ENCODE results near the gene HS1BP3.

The HS1BP3 gene, protein sequence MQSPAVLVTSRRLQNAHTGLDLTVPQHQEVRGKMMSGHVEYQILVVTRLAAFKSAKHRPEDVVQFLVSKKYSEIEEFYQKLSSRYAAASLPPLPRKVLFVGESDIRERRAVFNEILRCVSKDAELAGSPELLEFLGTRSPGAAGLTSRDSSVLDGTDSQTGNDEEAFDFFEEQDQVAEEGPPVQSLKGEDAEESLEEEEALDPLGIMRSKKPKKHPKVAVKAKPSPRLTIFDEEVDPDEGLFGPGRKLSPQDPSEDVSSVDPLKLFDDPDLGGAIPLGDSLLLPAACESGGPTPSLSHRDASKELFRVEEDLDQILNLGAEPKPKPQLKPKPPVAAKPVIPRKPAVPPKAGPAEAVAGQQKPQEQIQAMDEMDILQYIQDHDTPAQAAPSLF

DNA sequence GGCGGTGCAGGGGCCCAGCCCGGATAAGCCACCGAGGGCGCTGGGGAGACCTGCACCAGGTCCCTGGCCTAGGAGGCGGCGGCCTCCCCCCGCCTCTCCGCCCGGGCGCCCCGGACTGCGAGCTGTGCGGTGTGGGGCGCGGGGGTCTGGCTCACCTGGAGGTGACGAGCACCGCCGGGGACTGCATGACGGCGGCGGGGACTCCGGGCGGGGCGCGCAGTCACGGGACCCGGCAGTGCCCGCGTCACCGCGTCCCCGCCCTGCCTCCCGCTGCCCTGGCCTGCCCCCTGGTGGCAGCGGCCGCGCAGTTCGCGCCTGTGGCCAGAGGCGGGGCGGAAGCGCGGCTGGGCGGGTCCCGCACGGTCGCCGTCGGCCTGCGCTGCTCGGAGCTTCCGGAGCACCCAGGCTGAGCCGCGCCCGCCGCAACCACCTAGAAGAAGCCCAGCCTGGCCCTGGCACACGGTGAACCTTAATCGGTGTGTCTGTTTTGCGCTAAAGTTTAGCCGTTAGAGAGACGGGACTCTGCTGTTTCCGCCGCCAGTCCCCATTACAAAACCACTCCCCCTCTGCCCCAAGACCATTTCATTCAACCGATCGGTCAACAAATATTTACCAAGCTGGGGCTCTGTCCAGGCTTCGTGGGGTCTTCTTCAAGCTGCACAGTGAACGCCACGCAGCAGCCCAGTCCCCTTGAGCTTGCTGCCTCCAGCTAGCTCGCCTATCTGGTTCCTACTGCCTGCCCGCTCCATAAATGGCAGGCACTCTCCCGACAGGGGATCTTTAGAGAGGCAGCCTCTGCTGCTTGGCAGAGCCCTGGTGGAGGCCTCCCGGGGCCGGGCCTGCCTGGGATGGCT lies at the start of gene HS1BP3:
TSS of gene HS1BP3 (minus strand) at position 222 of the 854 bp plus-strand sequence. CDS start at position 187, 35 bp downstream.
- H3K4me3 ChIP-seq (ENCODE audit: low read depth, low read length): peak within 1 kb of the TSS; percentile 62

DNA sequence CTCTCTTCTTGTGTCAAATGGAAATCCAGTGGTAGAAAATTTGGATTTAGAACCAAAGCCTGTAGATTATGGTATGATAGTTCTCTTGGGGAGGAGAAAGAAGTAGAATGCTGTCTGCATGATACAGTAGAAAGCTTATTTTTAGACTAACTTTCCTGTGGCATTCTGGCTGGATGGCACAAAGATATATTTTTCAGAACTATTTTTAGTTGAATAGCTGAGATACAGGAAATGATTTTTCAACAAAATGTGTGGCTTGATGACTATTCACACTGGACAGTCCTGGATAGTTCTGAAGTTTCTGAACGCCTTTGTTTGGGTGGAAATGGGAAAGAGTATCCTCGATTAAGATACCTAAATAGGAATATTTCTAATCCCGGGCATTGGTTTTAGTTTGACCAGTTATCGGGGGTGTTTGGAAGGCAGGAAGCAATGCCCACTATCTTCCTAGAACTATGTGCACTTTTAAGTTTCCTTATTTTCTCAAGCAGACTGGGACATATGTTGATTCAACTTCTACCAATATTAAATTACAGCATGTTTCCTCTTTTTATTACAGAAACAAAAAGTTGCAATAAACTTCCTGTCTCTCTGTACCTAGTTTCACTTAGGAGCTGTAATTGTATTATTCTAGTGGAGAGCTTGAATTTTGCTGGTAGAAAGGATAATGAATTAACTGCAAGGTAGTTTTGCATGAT lies 48.2 kb upstream of the HS1BP3 start:
- no peak overlapping the region for H3K4me3 ChIP-seq (ENCODE audit: low read depth, low read length)

DNA sequence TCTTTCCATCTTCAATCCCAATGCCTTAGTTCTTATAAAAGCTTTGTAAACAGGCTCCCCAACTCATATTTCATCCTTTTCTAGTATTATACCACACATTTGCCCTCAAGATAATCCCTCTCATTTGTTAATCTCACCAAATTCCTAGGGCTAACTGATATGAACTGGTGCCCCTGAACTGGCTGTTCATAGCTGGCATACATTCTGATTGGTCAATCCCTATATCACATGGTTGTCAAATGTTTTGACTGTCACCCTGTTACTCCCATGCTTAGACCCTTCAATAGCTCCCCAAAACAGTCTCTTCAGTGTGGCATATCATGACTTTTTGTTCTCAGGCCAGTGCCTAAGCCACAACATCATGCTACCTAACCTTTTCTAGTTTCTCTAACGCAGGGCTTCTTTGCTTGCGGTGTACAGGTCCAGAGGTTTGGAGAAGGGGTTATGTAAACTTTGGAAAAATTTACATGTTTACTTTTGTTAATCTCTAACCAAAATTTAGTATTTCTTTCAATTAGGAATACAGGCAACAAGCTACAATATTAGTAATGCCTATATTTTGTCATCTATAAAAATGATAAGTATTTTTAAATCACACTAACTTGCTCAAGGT lies 46.5 kb upstream of the HS1BP3 start:
- no peak overlapping the region for H3K4me3 ChIP-seq (ENCODE audit: low read depth, low read length)

DNA sequence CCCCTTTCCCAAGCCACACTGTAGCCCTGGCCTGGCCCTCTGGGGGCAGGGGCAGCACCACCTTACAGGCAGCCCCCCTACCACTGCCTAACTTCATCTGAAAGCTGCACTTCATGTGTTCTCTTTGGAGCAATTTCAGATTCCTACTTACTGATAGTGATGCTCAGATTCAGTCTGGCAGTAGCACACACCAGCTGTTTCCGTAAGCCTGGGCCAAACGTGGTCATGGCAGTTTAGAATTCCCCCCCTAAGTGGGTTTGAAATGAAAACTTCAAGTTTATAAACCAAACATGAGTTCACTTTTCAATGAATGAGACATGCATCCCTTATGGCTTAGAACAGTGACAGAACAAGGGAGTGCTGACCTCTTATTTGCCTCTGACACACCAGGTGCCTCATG lies 45.5 kb upstream of the HS1BP3 start:
- no peak overlapping the region for H3K4me3 ChIP-seq (ENCODE audit: low read depth, low read length)

DNA sequence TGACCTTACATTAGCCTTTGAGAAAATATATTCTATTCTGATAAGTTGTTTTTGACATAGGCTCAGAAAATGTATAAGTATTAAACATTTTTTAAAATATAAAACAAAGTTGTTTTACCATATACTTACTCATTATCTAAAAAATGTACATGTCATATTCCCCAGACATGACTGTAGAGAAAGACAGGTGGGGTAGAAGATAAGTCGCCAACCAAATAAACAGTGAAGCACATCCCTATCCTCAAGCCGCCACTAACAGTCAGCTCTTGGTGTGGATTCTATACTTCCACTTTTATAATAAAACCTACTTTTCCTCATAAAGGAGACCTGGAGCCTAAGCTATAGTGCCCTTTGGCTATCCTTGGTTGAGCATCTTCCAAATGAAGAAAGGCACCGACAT lies 42.4 kb upstream of the HS1BP3 start:
- no peak overlapping the region for H3K4me3 ChIP-seq (ENCODE audit: low read depth, low read length)

DNA sequence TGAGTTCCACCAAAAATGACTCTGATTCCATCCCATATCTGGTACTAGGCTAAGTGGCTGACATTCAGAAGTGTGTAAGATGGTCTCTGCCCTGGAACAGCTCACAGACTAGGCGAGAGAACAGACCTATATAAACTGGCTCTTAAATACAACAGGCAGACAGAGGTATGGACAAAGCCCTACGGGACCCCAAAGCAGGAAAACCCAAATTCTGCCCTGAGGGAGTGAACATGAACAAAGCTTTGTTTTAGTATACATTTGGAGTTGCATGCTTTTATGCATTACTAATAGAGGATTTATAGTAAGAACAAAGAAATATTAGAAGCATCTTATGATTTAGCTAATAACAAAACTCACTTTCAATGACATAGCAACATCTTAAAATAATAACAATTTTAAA lies 41.2 kb upstream of the HS1BP3 start:
- no peak overlapping the region for H3K4me3 ChIP-seq (ENCODE audit: low read depth, low read length)

DNA sequence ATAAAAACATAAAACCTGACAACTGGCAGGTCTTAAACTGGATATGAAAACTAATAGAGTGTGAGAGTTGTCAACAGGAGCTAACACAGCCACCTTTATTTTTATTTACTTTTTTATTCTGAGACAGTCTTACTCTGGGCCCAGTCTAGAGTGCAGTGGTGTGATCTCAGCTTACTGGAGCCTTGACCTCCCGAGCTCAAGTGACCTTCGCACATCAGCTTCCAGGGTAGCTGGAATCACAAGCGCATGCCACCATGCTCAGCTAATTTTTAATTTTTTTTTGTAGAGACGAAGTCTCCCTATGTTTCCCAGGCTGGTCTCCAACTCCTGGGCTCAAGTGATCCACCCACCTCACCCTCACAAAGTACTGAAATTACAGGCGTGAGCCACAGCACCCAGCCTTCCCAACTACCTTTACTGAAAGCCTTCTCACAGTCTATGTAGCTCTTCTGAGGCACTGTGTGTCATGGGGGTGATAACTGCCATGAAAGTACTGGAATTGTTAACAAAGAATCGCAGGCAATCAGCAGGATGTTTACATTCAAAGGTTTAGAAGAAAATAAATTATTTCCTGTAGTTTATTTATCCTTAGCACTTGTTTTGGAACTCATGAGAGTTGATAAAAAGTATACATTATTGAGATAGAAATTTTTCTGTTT lies 40.3 kb upstream of the HS1BP3 start:
- no peak overlapping the region for H3K4me3 ChIP-seq (ENCODE audit: low read depth, low read length)

DNA sequence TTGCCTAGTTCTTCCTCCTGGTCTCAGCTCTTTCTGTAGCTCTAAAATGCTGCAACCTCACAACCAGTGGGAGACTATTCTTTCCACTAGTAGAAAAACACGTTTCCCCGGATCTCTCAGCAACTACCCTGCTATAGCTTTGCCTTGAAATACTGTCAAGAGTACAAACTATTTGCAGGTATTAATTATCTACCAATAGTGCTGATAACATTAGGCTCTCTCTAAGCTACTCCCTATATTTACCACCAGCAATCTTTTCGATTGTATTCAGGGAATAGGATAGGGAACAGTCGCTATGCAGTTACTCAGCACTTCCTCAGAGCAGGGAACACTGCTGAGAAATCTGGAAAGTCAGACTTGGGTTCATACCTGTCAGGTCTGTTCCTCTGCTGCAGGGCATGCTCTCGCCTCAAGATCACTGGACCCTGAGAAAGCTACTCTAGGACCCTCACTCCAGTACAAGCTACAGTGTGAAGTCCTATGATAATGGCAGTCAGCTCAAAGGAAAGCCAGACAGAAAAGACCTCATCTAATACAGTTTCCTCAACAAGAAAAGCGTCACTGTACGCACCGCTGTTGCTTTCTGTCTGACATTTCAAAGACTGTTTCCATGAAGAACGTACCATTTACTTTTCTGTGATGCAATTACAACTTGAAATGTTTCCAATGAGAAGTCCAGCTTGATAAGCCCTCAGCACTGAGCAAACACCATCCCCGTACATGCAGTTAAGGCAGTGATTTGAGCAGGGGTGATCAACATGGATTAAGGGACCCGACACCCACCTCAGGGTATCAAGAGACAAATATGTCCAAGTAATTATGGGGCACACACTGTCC lies 38.7 kb upstream of the HS1BP3 start:
- no peak overlapping the region for H3K4me3 ChIP-seq (ENCODE audit: low read depth, low read length)

DNA sequence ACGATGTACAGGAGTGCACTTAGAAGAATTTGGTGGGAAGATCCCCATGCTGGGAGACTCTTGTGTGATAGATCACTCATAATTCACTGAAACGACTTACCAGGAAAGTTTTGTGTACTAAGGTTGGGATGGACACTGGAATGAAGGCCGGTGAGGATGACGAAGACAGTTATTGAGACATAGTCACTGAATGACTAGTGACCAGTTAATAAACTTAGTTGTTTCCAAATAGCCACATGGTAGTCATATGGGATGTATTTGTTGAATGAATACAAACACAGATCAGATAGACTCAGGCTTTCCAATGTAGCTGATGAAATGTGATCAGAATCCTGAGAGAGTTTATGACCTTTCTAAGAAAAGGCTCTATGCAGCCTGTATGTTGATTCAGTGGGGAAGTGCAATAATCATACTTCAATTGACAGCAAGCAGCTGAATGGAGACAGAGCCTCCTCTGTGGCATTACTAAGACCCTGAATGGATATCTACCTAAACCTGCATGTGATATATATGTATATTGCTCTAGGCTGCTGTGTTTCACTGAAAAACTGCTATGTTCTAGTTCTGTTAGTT lies 36.4 kb upstream of the HS1BP3 start:
- no peak overlapping the region for H3K4me3 ChIP-seq (ENCODE audit: low read depth, low read length)

DNA sequence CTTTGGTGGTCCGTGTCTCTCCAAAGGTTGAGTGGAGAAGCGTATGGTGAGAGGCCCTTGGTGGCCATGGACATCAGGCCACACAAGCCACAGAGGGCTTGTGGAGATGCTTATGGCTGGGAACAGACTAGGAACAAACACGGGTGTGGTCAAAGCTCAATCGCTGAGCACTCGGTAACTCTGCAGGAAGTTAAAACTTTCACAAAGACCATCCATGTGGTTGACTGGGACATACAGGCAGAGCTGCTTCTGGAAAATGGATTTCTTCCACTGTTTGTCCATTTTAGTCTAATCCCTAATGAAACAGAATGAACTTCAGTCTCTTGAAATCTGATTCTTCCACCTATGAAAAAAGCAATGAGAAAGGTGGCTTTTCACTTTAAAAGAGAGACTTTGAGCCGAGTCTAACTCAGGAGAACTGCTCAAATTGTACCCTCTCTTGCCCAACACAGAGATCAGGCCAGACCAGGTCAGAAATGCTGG lies 33.7 kb upstream of the HS1BP3 start:
- H3K4me3 ChIP-seq (ENCODE audit: low read depth, low read length): no peak overlapping the region

DNA sequence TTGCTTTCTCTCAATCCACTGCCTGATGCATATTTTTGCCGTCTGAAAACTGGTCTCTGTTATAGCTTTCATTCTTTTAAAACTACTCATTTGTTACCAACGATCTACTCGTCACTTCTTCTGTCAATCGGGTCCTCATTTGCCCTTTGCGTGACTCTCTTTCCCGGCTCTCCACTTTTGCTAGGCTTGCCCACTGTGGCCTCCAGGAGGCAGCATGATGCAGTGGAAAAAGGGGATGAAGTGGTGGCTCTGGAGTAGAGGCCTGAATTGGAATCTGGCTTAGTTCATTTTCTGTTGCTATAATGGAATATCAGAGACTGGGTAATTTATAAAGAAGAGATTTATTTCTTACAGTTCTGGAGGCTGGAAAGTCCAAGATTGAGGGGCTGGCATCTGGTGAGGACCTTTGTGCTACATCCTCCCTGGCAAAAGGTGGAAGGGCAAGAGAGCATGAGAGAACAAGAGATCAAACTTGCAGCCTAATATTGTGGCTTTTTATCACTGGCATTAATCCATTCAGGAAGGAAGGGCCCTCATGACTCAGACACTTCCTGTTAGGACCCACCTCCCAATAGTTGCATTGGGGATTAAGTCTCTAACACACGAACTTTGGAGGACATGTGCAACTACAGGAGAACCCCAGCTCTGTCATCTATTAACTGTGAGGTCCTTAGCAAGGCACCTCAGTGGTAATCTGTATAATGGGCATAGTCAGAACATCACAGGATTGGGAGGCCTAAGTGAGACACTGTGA lies 31.4 kb upstream of the HS1BP3 start:
- no peak overlapping the region for H3K4me3 ChIP-seq (ENCODE audit: low read depth, low read length)

DNA sequence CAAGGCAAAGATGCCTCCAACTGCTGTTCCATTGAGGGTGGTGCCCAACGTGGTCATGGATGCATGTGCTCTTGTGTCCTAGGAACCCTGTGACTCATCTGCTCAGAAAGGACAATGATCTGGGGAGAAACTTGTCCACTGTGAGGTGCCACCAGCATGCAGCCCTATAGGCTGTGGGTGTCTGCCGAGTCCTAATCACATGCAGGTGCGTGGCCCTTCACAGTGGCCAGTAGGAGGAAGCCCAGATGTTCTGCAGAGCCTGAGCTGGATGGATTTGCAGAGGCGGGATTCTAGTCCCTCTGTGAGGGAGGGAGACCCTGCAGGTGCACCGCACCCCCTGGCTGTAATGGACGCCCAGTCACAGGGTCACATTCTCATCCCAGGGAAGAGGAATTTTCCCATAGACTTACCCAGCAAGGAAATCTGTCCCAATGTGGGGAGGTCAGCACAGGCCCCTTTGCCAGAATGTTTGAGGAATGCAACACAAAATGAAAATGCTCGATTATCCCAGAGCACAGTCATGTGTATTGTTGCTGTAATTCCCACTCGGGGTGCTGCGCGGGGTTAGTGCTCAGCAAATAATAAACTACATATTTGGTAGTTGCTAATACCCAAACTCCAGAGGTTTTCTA lies 30.0 kb upstream of the HS1BP3 start:
- no peak overlapping the region for H3K4me3 ChIP-seq (ENCODE audit: low read depth, low read length)

DNA sequence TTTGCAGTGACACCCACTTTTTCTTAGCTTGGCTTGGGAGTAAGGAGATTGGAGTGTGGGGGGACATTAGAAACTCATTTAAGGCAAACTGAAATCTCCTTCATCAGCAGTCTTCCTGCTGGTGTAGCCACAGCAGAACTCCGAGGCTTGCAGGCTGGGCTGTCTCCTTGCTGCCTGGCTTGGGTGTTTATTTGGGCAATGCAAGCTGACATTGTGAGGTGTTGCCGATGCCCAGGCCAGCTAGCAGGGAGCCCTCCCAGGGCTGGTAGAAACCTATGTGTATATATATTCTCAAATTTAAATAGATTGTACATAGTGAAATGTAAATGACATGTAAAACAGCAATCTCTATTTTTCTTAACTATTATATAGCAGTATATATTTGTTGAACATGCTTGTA lies 27.9 kb upstream of the HS1BP3 start:
- no peak overlapping the region for H3K4me3 ChIP-seq (ENCODE audit: low read depth, low read length)

DNA sequence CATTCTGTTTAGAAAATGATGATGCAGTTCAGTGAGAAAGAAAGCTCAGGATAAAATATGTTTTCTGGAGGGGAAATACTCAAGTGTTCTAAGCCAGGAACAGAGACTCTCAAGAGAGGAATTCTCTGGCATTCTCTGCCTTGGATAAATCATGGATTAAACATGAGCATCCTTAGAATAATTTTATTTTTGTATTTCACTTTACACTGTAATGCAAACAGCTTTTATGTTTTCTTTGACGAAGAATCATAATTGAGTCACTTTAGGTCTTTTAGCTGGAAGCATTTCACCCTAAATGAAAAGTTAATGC lies 27.1 kb upstream of the HS1BP3 start:
- H3K4me3 ChIP-seq (ENCODE audit: low read depth, low read length): no peak overlapping the region

DNA sequence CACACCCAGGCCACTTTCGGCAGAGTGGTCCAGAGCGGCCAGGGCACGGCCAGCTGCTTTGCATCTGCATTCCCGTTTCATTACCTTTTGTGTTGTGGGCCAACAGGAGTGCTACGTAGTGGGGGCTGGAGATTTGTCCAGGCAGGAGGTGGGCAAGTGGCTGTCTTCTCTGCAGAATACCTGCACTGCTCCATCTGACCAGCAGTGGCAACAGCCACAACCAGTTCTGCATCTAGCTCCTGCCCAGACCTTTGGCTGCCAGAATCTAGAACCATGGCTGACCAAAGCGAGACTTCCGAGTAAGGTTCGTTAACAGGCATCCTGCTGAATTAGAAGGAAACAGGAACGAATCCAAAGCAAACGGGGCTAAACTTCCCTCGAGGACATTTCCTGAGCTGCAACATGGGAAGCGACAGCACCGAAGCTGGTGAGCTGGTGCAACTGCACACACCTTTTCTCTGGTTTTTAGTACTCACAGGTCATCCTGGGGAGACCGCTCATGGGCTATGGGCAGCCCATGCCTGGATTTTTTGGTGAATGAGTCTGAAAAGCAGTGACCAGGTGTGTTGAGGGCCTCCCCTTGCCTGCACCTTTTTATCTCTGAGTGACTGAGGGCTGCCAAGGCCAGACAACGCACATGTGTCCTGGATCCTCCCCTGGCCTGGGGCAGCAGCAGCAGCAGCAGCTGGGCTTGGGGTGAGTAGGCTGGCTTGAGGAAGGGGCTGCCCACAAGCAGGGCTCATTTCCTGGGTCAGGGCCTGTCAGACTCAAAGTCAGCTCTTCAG lies 26.6 kb upstream of the HS1BP3 start:
- no peak overlapping the region for H3K4me3 ChIP-seq (ENCODE audit: low read depth, low read length)

DNA sequence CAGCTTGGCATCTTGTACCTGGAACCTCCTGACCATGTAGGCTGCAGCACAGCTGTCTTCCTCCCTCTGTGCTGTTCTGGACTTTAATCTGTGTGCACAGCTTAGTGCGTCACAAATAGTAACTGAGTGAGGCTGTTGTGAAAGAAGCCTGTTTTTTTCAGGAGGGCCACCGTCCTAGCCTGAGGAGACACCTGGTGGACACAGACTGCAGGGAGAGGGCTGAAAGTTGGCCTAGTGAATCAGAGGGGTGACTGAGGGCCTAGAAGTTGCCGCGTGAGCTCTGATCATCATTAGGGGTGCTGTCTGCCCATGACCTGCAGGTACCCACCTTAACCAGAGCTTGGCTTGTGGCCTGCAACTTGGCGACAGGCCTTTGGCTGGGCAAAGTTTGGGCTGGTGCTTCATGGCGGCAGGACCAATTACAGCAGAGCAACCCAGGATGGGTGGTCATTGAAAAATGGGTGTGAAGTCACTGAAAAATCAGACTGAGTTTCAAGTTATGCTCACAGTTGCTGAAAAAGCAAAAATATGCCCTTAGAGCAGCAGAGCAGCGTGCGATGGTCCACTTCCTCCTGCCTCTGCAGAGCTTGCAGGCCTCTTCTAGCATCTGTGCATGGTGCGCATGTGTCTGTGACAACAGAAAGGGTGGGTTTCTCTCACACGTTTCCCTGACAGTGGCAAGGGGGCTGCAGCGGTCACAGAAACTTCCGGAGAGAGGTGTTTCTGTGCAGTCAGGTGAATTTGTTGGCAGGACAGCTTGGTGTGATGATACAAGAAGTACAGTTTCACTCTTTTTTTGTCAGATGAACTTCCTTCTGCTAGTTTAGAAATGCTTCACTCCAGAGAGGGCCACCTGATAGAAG lies 25.7 kb upstream of the HS1BP3 start:
- H3K4me3 ChIP-seq (ENCODE audit: low read depth, low read length): no peak overlapping the region

All from iPS-11a (cell line).